NCI-H1436 (cell line): Measurements from ENCODE around the gene C2CD2L.
"Not testable (repeated sequence)": the region's sequence is repeated elsewhere in the genome, so short reads cannot be mapped to it uniquely, and the experiment has no call there.

Experiments used
- DNase-seq: peaks from one replicate; lab custom pipeline; 2025; lab: John Stamatoyannopoulos, UW

The C2CD2L gene

DNA sequence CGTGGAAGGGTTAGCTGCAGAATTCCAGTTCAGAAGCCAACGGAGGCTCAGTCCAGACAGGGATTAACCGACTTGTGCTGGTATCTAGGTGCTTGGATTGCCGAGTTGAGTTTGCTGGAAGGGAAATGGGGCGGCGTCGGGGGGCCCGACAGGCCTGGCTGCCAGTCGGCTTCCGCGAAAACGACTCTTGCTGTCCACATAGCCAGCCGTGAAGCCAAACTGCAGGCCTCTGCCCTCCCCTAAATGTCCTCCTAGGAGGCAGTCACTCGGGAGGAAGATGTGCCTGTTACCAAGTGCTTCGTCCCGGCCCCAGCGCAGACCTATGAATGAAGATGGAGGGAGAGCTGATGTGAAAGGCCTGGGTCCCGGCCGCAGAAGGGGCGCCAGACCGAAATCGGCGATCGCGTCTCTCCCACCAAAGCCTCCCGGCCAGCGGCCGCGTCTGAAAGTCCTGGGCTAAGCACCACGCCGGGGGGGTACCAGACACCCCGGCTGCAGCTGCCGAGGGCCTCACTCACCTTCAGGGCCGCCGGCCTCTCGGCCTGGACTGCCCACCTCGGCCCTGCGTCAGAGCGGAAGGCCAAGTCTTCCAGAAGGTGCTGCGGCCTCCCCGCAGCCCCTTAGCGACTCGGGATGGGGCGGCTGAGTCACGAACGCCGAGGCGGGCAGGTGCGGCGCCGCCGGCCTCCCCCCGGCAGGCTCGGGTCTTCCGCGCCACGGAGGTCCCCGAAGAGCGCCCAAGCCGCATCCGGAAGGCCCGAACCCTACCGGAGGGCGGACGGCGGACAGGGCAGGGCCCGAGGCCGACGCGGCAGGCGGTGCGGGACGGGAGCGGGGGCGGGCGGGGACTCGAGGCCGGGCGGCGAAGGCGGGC, 13.0 kb upstream of the C2CD2L start:
- DNase-seq: no peak

DNA sequence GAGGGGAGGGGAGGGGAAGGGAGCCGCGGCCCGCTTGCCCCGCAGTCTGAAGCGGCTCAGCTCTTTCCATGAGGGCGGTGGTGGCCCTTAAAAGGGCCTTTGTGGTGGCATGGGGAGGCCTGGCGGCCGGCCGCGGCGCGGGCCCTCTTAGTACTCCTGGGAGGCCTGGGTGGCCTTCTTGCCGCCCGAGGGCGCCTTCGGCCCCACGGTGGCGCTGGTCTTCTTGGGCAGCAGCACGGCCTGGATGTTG, 12.4 kb upstream of the C2CD2L start:
- peak; percentile 25 for DNase-seq

GRCh38 chr11:119095066-119095880, 11.9 kb upstream of the C2CD2L start:
- DNase-seq: peak; percentile 99

DNA sequence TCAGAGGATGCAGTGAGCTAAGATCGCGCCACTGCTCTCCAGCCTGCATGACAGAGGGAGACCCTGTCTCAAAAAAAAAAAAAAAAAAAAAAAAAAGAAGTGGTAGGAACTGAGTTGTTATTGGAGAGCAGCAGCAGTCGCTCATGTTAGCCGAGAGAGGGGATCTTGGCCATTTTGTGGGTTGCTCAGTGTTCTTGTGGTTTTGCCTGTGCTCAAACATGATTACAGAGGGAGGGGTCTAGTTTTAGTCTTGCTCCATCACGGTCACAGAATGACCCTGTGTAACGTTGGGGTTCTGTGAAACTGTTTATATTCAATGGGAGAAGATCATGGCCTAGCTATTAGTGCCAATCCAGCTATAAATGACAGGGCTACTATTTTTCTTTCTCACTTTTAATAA, 7.4 kb upstream of the C2CD2L start:
- no peak for DNase-seq

DNA sequence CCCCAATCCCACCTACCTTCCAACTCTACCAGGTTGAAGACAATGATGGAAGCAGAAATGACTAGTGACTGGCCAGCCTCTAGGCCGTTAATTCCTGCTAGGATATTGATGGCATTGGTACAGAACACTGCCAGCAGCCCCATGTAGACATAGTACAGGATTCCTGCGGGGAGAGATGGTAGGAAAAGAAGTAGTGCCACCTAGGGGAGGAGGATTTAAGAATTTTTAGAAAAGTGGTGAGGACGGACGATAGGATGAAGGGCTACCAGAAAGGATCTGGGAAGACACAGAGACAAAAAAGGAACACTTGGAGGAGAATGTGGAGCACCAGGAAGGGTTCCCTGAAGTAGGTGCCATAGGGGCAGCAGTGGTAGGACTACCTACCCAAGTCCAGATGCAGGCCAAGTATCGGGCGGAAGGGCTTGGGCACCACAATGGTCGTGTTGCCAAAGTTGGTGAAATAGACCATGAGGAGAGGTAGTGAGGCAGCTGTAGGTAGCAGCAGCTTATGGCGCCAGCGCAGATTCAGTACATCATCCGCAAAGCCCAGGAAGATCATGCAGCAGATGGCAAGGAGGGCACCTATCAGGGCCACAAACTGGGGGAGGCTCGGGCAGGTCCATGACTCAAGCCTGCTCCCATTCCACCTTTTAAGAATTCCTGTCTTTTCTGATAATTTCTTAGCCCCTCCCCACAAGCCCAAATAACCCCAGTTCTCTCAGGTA, 6.7 kb upstream of the C2CD2L start:
- DNase-seq: no peak

DNA sequence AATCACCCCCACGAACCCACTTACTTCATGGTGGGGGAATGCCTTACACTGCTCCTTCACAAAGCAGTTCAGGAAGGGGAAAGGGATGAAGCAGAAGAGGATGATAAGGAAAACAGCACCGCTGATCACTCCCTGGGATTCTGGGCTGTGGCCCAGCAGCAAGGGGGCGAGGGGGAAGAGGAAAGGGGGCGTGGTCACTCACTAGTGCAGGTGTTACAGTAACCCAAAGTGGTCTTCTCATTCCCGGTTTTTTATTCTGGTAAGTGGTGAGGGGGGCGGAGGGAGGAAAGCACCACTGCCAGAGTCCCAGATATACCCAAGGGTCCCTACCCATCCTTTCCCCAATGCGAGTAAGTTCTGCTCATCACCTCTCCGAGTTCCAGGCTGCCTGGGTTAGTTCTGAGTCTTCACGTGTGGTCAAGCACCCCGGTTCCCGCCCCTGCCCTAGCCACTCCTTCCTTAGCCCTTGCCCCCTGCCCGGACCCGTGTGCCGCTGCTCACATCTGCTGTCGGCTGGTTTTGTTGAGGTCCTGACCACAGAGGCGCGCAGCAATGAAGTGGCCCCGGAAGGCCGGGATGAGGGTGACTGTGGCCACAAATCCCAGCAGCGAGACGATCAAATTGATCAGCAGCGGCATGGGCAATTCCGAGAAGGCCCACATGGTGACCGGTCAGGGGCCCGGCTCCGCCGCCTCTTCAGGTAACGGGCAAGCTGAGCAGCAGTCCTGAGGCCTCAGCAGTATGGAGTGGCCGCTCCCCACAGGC, 6.0 kb upstream of the C2CD2L start:
- no peak for DNase-seq

- peak; percentile 88 for DNase-seq
Observed at GRCh38 chr11:119101759-119102423, 5.3 kb upstream of the C2CD2L start, which contains the start of gene DPAGT1. TSS of gene DPAGT1 (minus strand) at chr11:119101853. CDS start at chr11:119101655, 198 bp downstream.

GRCh38 chr11:119103161-119103664, 3.9 kb upstream of the C2CD2L start:
- not testable (repeated sequence) for DNase-seq

DNA sequence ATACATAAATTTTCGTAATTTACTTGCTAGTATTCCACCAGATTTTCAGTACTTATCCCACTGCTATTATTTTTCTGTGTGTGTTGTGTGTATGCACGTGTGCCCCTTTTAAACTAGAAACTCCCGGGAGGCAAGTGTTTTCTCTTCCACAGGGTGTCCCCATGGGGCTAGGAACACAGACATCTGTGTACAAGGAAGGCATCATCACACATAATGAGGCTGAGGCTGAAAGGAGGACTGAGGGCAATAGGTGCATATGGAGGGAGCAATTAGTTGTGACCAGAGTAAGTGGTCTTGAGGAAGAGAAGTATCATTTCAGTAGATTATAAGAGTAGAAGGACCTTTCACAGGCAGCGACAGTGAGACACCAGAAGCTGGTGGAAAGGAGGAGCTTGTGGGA, 3.4 kb upstream of the C2CD2L start:
- peak; percentile 72 for DNase-seq

DNA sequence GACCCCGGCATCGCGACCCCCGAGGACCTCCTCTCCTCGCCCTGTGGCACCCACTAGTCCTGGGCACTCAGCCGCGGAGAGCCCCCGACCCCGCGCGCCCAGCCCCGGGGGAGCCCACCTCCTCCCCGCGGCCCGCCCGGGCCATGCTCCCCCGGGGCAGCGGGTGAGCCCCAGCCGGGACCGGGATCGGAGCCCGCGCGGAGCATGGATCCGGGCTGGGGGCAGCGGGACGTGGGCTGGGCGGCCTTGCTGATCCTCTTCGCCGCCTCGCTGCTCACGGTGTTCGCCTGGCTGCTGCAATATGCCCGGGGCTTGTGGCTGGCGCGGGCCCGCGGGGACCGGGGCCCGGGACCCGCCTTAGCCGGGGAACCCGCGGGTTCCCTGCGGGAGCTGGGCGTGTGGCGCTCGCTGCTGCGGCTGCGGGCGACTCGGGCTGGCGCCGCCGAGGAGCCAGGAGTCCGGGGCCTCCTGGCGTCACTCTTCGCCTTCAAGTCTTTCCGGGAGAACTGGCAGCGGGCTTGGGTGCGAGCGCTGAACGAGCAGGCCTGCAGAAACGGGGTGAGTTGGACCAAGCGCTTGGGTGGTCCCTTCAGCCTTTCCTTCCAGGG, 498 bp downstream of the C2CD2L start:
- no peak for DNase-seq

DNA sequence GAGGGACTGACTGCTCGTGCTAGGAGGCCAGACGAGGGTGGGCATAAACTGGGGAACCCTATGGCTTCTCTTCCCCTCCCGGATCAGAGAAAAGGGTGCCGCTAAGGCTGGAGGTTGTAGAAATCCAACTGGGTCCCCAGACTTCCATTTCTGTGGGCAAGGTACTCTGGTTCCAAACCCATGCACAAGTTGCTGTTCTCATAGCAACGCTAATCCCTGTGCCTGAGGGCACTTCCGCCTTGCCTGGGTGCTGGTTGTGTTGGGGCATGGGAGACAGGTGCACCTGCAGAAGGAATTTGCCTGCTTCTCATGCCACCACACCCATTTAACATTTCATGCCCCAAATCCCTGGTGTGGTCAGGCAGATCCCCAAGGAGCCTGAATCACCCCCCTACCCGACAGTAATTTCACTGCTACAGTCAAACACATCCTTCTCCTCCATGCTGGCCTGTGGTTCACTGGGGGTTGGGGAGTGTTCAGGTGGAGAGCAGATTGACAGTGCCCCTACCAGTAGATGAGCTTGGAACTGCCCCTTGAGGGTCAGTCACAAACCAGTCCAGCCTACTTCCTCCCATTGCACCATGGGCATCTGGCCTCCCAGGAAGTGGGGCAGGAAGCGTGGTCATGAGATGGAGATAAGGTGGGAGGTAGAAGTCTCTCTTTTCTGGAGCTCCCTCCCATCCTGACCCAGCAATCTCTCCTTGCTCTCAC, 1.2 kb downstream of the C2CD2L start:
- no peak for DNase-seq

GRCh38 chr11:119108857-119109221, 1.7 kb downstream of the C2CD2L start:
- DNase-seq: no peak

DNA sequence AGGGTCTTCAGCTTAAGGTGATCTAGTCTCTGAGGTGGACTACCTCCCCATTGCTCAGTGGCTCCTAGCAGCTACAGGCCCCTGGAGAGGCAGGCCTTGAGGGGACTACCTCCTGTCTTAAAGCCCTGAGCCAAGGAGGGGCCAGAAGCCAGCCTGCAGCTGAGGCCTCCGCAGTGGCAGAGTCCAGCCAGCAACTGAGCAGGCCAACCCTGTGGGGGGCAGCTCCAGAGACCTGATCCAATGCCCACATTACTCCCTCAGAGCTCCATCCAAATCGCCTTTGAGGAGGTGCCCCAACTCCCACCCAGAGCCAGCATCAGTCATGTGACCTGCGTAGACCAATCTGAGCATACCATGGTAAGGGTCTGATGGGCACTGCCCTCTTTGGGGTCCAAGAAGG, 2.7 kb downstream of the C2CD2L start:
- no peak for DNase-seq

DNA sequence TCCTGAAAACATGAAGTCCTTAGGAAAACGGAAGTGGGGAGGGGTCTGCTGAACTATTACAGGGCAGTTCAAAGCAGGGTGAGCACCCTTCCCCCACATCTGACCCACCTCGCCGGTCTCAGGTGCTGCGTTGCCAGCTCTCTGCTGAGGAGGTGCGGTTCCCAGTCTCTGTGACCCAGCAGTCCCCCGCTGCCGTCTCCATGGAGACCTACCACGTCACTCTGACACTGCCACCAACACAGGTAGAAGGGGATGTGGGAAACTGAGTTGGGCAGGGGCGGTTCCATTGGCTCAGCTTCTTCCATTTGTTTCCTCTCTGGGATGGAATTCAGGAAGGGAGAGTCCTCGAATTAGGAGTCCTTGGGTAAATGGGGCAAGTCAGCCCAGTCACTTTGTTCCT, 3.3 kb downstream of the C2CD2L start:
- DNase-seq: no peak

GRCh38 chr11:119111361-119111925, 4.3 kb downstream of the C2CD2L start:
- no peak for DNase-seq

- no peak for DNase-seq
Observed at GRCh38 chr11:119112314-119113020, 5.3 kb downstream of the C2CD2L start.

GRCh38 chr11:119113716-119114115, 6.6 kb downstream of the C2CD2L start:
- no peak for DNase-seq

- DNase-seq: no peak
Observed at GRCh38 chr11:119114351-119114750, 7.2 kb downstream of the C2CD2L start.
